NB4 (cell line): ENCODE measurements around the gene COMMD2.

Source experiments
- CTCF ChIP-seq: IDR thresholded peaks from one replicate; pipeline ENCODE4 v1.5.1; 2012; ENCODE audit warnings: low read depth, low read length
- MAX ChIP-seq: IDR thresholded peaks from 2 replicates; pipeline ENCODE4 v1.6.1; 2011; ENCODE audit warnings: low read depth, low read length
- POLR2A ChIP-seq: IDR thresholded peaks from 2 replicates; pipeline ENCODE4 v1.6.1; 2011; ENCODE audit warnings: mild to moderate bottlenecking; ENCODE audit not compliant: insufficient read length; ENCODE audit errors: extremely low read depth

DNA sequence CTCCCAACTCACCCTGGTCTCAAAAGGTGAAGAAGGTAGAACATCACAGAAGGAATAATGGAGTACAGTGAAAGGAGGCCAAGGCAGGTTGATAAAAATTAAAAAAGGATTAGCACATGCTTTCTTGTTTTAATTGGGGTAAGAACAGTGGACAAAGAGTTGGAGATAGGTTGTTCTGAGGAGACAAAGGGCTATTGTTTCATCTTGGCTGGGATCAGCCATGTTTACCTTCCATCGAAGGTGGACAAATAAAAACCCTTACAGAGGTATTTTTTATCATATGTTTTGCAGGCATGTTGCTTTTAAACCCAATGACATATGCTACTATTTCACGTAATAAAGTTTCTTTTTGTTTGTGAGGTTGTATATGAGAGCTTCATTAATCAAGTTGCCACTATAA, 12.9 kb downstream of the COMMD2 start:
- no peak for TF ChIP-seq MAX
- no peak for TF ChIP-seq CTCF
- no peak for TF ChIP-seq POLR2A
